ENCODE data around the gene TJP1. TPM values are rescaled to one million over a fixed set of nuclear protein-coding genes. Genes with fewer than 3 reads are reported as not detected.

Gene TJP1
- total and polyA plus RNA-seq, 9 of the 15 experiments (the other 6 are each of a cell fraction or from before 2014, with no cell fraction given), result 9.1 to 39.3 (median 28.0) TPM

- no peak for TF ChIP-seq FOS (IDR thresholded peaks at IDR 0.05; ENCODE audit: extremely low read depth, insufficient read length)
- TF ChIP-seq DEAF1 (CRISPR knock-in tag; IDR thresholded peaks at IDR 0.05), result no peak
- no peak for TF ChIP-seq PHF21A (IDR thresholded peaks at IDR 0.05; ENCODE audit: borderline replicate concordance, low read depth)
These were observed 94.4 kb downstream of the TJP1 start (continued) for GRCh38 chr15:29727871-29728270.

- no peaks in the 10 kb centered on the region for H3K4me1 ChIP-seq (replicated peaks in 1 of 2; ENCODE audit: control insufficient read depth in 2 of 2, insufficient read depth in 2 of 2, low read length in 2 of 2)
- in situ Hi-C loops (cut with MboI), result no loop called here
- ChIA-PET POLR2A (no interaction called here), CTCF (ENCODE audit: low intra/inter-chr PET ratio) (interaction anchor here (0.7 kb wide), 1 partner anchor 35 kb away, joined by 3 read pairs; no protein-coding TSS in a partner anchor)
- intact Hi-C loops (cut with micrococcal nuclease), result no loop called here
- peaks cover 70% of the 10 kb centered on the region for H3K36me3 ChIP-seq (ENCODE audit: control insufficient read depth, insufficient read depth, low read length)
- H3K9me1 ChIP-seq (ENCODE audit: control insufficient read depth, insufficient read depth, low read length), result no peaks in the 10 kb centered on the region
- H4K20me1 ChIP-seq (replicated peaks; ENCODE audit: control insufficient read depth, insufficient read depth, low read length), result no peaks in the 10 kb centered on the region
- no peak for ATAC-seq
- BruUV-seq (replicated peaks), result no TSS peak
- H3K27ac ChIP-seq (ENCODE audit: extremely low read depth, low read depth, low read length), result no peak overlapping the region
- WGBS (ENCODE audit: insufficient coverage, low coverage, missing lambda C conversion rate), result 95% methylated on average over 7 of the region's 7 CpGs
- H3K4me2 ChIP-seq (ENCODE audit: insufficient read depth, low read length), result no peak overlapping the region
- FAIRE-seq, result no peak
- no peaks in the 10 kb centered on the region for H3K79me2 ChIP-seq (ENCODE audit: control insufficient read depth, insufficient read depth, low read length)
- no peak overlapping the region for H2AFZ ChIP-seq (ENCODE audit: low read depth, low read length)
- peaks cover 18% of the 10 kb centered on the region for H3K9me3 ChIP-seq (replicated peaks; ENCODE audit: control insufficient read depth, insufficient read depth, low read depth, low read length)
- no peak overlapping the region for H3K9ac ChIP-seq (ENCODE audit: insufficient read depth in 1 of 2, low read depth in 2 of 2, low read length in 2 of 2)
- no peak overlapping the region for H3K4me3 ChIP-seq
- no peaks in the 10 kb centered on the region; a peak in 1 of 5 replicates for H3K27me3 ChIP-seq (ENCODE audit: control insufficient read depth in 2 of 2, insufficient read depth in 2 of 2, low read length in 2 of 2)
- no peak for DNase-seq (ENCODE audit: extremely low read depth in 1 of 4, low spot score in 3 of 4)
- TF ChIP-seq CBX3 (IDR thresholded peaks at IDR 0.05; ENCODE audit: borderline replicate concordance in 1 of 2, low read length in 2 of 2), result no peak
- no peak for TF ChIP-seq SMARCA4 (IDR thresholded peaks at IDR 0.05)
- TF ChIP-seq ZKSCAN1 (IDR thresholded peaks at IDR 0.05; ENCODE audit: low read depth, low read length), result no peak
- no peak for TF ChIP-seq ZNF707 (CRISPR knock-in tag; conservative IDR thresholded peaks at IDR 0.05)
- TF ChIP-seq NFATC3 (IDR thresholded peaks at IDR 0.05), result no peak
- TF ChIP-seq ID3 (CRISPR knock-in tag; IDR thresholded peaks at IDR 0.05), result no peak
- no peak for TF ChIP-seq ID3 (tag; IDR thresholded peaks at IDR 0.05)
- TF ChIP-seq JUNB (CRISPR knock-in tag; conservative IDR thresholded peaks at IDR 0.05), result no peak
- TF ChIP-seq CBX1 (IDR thresholded peaks at IDR 0.05; ENCODE audit: low read depth), result no peak
- no peak for TF ChIP-seq BMI1 (IDR thresholded peaks at IDR 0.05; ENCODE audit: low read length)
- no peak for TF ChIP-seq NEUROD1 (IDR thresholded peaks at IDR 0.05; ENCODE audit: borderline replicate concordance, low read depth, low read length, partially characterized antibody)
- no peak for TF ChIP-seq CCAR2 (IDR thresholded peaks at IDR 0.05; ENCODE audit: low read depth, low read length)
- no peak for TF ChIP-seq HNRNPUL1 (IDR thresholded peaks at IDR 0.05; ENCODE audit: low read length)
- no peak for TF ChIP-seq E2F6 (IDR thresholded peaks at IDR 0.05; ENCODE audit: borderline replicate concordance in 1 of 2, extremely low read depth in 1 of 2, insufficient read depth in 1 of 2, insufficient read length in 1 of 2, low read depth in 1 of 2, low read length in 1 of 2, poor library complexity in 1 of 2, severe bottlenecking in 1 of 2)
- TF ChIP-seq E2F3 (CRISPR knock-in tag; IDR thresholded peaks at IDR 0.05), result no peak
These were observed 95.7 kb downstream of the TJP1 start for GRCh38 chr15:29726553-29726952.
